Measurements from ENCODE around the gene C12orf42.

DNA sequence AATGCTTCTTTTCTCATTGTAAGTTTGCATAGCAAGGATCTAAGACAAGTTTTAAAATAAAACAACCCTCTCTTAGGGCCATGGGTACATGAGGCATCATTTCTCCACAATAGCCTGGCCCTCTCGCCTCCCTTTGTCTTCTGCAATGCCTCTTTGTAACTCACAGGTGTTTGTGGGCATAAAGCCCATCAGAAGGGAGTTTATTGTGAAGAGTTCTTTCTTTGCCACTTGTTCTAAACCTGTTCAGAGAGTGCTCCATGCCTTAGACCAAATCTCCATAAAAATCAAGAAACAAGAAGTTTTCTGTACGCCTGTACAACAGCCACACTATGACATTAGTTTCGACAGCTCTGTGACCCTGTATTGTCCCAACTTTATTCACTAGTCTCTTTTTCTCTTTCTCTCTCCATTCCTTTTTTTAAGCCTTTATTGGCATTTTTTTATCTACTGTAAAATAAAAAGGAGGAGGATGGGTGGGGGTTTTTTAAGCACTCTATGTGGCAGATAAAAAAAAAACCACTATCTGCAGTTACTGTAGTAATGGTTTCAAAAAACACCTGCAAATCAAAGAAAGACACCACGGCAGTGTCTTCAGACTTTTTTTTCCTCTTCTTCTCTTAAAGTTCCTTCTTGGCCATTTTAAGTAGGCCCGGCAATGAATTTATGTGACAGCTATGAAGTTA lies 1.6 kb downstream of the C12orf42 start:
- TF ChIP-seq POLR2AphosphoS5 (IDR thresholded peaks at IDR 0.05; ENCODE audit: low read depth, low read length) (no peak), POLR2A (IDR thresholded peaks at IDR 0.05; ENCODE audit: low read depth, low read length) (no peak)
